Mesenteric fat pad (tissue), 1 donor: Measurements from ENCODE around the gene PDK4. TPM values are rescaled to one million over a fixed set of nuclear protein-coding genes. Genes with fewer than 3 reads are reported as not detected.
"Not testable (repeated sequence)": the region's sequence is repeated elsewhere in the genome, so short reads cannot be mapped to it uniquely, and the experiment has no call there.

ENCODE experiments used
- DNase-seq: peaks from one replicate; pipeline ENCODE4 v3.0.0-alpha.2; 2020; ENCODE audit warnings: low spot score
- total RNA-seq: library from RNA; stranded (reverse); fragmentation: NEBNext Ultra II Directional; extraction: Animal tissue kit (Norgen Biotek cat#: 25700); gene quantifications from one replicate; pipeline ENCODE4 v1.2.1, GENCODE V29; 2021
- donor health status: DM: yes; HTN: yes; CAD: no.

The PDK4 gene
- total RNA-seq, 1 donor from 2014 or later = 482 TPM

GRCh38 chr7:95578299-95578855 is 17.9 kb downstream of the PDK4 start:
- no peak for DNase-seq

- no peak for DNase-seq
These were observed 19.2 kb downstream of the PDK4 start for GRCh38 chr7:95577137-95577536.

GRCh38 chr7:95569720-95570119 is 26.6 kb downstream of the PDK4 start:
- no peak for DNase-seq

- DNase-seq = no peak
These were observed 35.6 kb downstream of the PDK4 start for GRCh38 chr7:95560674-95561073.

- DNase-seq = no peak
These were observed 37.5 kb downstream of the PDK4 start for GRCh38 chr7:95558864-95559263.

- DNase-seq = no peak
These were observed 39.5 kb downstream of the PDK4 start for GRCh38 chr7:95556777-95557176.

- DNase-seq = no peak
These were observed 42.4 kb downstream of the PDK4 start for GRCh38 chr7:95553939-95554338.

- DNase-seq = not testable (repeated sequence)
These were observed 44.0 kb downstream of the PDK4 start for GRCh38 chr7:95552010-95552926.

GRCh38 chr7:95550546-95550945 is 45.8 kb downstream of the PDK4 start:
- DNase-seq = no peak

GRCh38 chr7:95549818-95550529 is 46.3 kb downstream of the PDK4 start:
- DNase-seq = no peak

GRCh38 chr7:95547361-95548348 is 48.7 kb downstream of the PDK4 start:
- no peak for DNase-seq

- no peak for DNase-seq
These were observed 49.7 kb downstream of the PDK4 start for GRCh38 chr7:95546647-95547046.

- DNase-seq = no peak
These were observed 50.6 kb downstream of the PDK4 start for GRCh38 chr7:95545673-95546072.

- no peak for DNase-seq
These were observed 51.2 kb downstream of the PDK4 start for GRCh38 chr7:95545007-95545615.

- DNase-seq = no peak
These were observed 52.1 kb downstream of the PDK4 start for GRCh38 chr7:95544171-95544570.

- no peak for DNase-seq
These were observed 53.0 kb downstream of the PDK4 start for GRCh38 chr7:95543312-95543711.

GRCh38 chr7:95540366-95540765 is 56.0 kb downstream of the PDK4 start:
- DNase-seq = no peak

GRCh38 chr7:95539426-95539825 is 56.9 kb downstream of the PDK4 start:
- DNase-seq = no peak

GRCh38 chr7:95537468-95537867 is 58.8 kb downstream of the PDK4 start:
- no peak for DNase-seq

GRCh38 chr7:95536656-95537311 is 59.5 kb downstream of the PDK4 start:
- no peak for DNase-seq
